ENCODE results near the gene ZNF853. TPM values are rescaled to one million over a fixed set of nuclear protein-coding genes. Genes with fewer than 3 reads are reported as not detected.

The ZNF853 gene
- 9.2 and 9.7 TPM in 2 replicates for total RNA-seq
- long read RNA-seq = 0 reads

GRCh38 chr7:6614953-6615722 lies at the start of gene ZNF853:
TSS of gene ZNF853 (plus strand) at chr7:6615610. CDS start at chr7:6616175, 565 bp downstream.
- Mint-ChIP-seq H3K4me1 (peaks cover 9% of the 10 kb centered on the region), H3K4me3 (peak within 1 kb of the TSS; percentile 85), H3K36me3 (ENCODE audit: low read depth) (peaks cover 4% of the 10 kb centered on the region), H3K9me3 (no peaks in the 10 kb centered on the region), H3K27me3 (ENCODE audit: low read depth) (peaks cover 4% of the 10 kb centered on the region), H3K27ac (ENCODE audit: unreplicated experiment) (no peak within 1 kb of the TSS)
- peak; percentile 35 for DNase-seq (ENCODE audit: low read depth, low spot score)
- no peak for TF ChIP-seq CTCF (conservative IDR thresholded peaks at IDR 0.05)

GRCh38 chr7:6565655-6566054 lies 49.8 kb upstream of the ZNF853 start:
- Mint-ChIP-seq H3K27ac (ENCODE audit: unreplicated experiment) (peak overlapping the region; percentile 72), H3K9me3 (no peaks in the 10 kb centered on the region), H3K27me3 (ENCODE audit: low read depth) (peaks cover 3% of the 10 kb centered on the region), H3K4me1 (no peaks in the 10 kb centered on the region), H3K36me3 (ENCODE audit: low read depth) (no peaks in the 10 kb centered on the region), H3K4me3 (no peak overlapping the region)
- TF ChIP-seq CTCF (conservative IDR thresholded peaks at IDR 0.05) = no peak
- DNase-seq (ENCODE audit: low read depth, low spot score) = no peak

GRCh38 chr7:6567886-6568285 lies 47.5 kb upstream of the ZNF853 start:
- TF ChIP-seq CTCF (conservative IDR thresholded peaks at IDR 0.05) = no peak
- no peaks in the 10 kb centered on the region for H3K36me3 Mint-ChIP-seq (ENCODE audit: low read depth)
- H3K4me1 Mint-ChIP-seq = no peaks in the 10 kb centered on the region
- no peaks in the 10 kb centered on the region for H3K9me3 Mint-ChIP-seq
- H3K4me3 Mint-ChIP-seq = no peak overlapping the region
- no peak for DNase-seq (ENCODE audit: low read depth, low spot score)
- H3K27me3 Mint-ChIP-seq (ENCODE audit: low read depth) = peaks cover 5% of the 10 kb centered on the region
- H3K27ac Mint-ChIP-seq (ENCODE audit: unreplicated experiment) = no peak overlapping the region

GRCh38 chr7:6571160-6571779 lies 44.1 kb upstream of the ZNF853 start:
- H3K27me3 Mint-ChIP-seq (ENCODE audit: low read depth) = peaks cover 2% of the 10 kb centered on the region
- H3K27ac Mint-ChIP-seq (ENCODE audit: unreplicated experiment) = no peak overlapping the region
- no peak for TF ChIP-seq CTCF (conservative IDR thresholded peaks at IDR 0.05)
- no peak for DNase-seq (ENCODE audit: low read depth, low spot score)
- no peak overlapping the region for H3K4me3 Mint-ChIP-seq
- no peaks in the 10 kb centered on the region for H3K9me3 Mint-ChIP-seq
- H3K4me1 Mint-ChIP-seq = peaks cover 6% of the 10 kb centered on the region
- no peaks in the 10 kb centered on the region for H3K36me3 Mint-ChIP-seq (ENCODE audit: low read depth)

GRCh38 chr7:6575281-6576023 lies 40.0 kb upstream of the ZNF853 start:
- Mint-ChIP-seq H3K27ac (ENCODE audit: unreplicated experiment) (peak overlapping the region; percentile 4), H3K36me3 (ENCODE audit: low read depth) (peaks cover 4% of the 10 kb centered on the region), H3K4me1 (peaks cover 19% of the 10 kb centered on the region), H3K4me3 (peak overlapping the region; percentile 82), H3K9me3 (no peaks in the 10 kb centered on the region), H3K27me3 (ENCODE audit: low read depth) (peaks cover 2% of the 10 kb centered on the region)
- no peak for TF ChIP-seq CTCF (conservative IDR thresholded peaks at IDR 0.05)
- DNase-seq (ENCODE audit: low read depth, low spot score) = no peak

Data from neural crest cell (in vitro differentiated cells).